ENCODE measurements around the gene PTGFR. TPM values are rescaled to one million over a fixed set of nuclear protein-coding genes. Genes with fewer than 3 reads are reported as not detected.

Gene PTGFR
- total RNA-seq, 1 experiment from 2014 or later, result 6.3 TPM

DNA sequence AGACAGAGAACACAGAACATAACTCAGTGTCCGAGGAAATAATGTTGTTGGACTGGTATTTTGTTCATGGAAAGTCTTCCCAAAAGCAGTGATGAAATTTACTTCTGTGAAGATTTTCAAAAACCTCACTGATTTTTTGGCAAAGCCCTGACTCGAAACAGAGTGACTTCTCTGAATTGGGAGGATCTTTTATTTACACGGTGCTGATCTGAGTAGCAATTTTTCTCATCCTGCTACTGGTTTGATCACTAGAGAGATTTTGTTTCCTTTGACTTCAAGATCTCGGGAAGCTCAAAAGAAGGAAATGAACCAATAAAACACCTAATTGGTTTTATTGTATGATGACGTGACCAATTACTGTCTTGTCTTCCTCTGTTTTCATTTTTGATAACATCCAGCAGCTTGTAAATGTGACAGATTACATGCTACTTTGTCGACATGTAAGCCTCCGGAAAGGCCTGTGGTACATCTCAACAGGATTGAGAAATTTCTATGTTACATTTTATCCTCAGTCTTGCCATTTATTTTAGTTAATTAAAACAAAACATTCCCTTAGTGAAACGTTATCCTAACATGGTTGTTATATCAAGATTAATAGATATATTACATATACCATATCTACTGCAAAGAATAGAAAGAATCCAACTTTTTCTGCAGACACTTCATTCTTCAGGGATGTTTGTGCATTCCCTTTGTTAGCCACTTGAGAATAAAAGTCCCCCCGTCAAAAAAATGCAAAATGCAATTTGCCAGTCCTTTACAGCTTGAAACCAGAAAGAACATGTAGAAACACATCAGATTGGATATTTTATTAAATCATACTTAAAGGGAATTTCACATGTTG lies 86.7 kb downstream of the PTGFR start:
- Histone ChIP-seq H3K36me3 (no peaks in the 10 kb centered on the region), H3K4me3 (no peak overlapping the region)
- no peak for DNase-seq (ENCODE audit: low read depth in 1 of 2, low spot score in 2 of 2)

DNA sequence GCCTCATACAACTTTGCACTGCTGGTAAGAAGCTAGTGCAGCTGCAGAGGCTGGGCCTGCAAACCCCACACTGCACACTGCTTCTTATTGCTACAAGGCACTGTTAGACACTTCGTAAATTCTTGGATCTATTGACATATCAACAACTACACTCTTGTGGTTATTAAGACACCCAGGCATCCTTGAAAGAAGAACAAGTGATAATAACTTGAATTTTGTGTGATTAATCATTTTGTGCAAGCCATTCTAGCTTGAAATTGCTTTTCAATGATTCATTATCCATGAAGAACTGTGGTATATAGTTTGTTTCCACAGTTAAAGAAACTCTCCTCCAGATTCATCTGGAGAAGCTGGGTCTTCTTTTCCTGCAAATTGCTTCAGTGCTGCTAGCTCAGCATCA lies 95.8 kb downstream of the PTGFR start:
- no peak overlapping the region for H3K4me3 ChIP-seq
- no peaks in the 10 kb centered on the region; the same call in 1 of the 2 replicates for H3K27me3 ChIP-seq (replicated peaks)
- H3K27ac ChIP-seq, result no peak overlapping the region
- no peaks in the 10 kb centered on the region for H3K9me3 ChIP-seq (replicated peaks)
- DNase-seq (ENCODE audit: low read depth in 1 of 2, low spot score in 2 of 2), result no peak
- H3K4me1 ChIP-seq (replicated peaks), result no peaks in the 10 kb centered on the region
- H3K36me3 ChIP-seq, result no peaks in the 10 kb centered on the region

More for the DNA sequence above, 86.7 kb downstream of the PTGFR start:
- no peaks in the 10 kb centered on the region for H3K9me3 ChIP-seq (replicated peaks)
- H3K27me3 ChIP-seq (replicated peaks), result no peaks in the 10 kb centered on the region
- no peak overlapping the region for H3K27ac ChIP-seq
- H3K4me1 ChIP-seq (replicated peaks), result no peaks in the 10 kb centered on the region

DNA sequence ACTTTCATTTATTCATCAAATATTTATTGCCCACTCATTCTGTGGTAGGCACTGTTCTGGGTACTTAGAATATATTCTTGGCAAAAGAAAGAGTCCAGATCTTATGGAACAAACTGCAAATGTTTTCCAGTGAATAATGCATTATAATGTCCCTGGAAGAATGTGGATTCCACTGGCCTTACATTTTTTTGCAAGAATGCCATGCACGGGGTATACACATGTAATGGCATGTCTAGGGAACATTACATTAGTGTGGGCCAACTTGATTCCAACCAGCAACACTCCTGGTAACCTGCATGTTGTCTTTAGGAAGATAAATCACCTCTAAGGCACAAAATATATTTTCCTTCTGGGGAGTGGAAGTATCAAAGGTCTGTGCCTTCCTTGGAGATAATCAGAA lies 96.4 kb downstream of the PTGFR start:
- Histone ChIP-seq H3K9me3 (replicated peaks) (no peaks in the 10 kb centered on the region), H3K27ac (no peak overlapping the region), H3K4me1 (replicated peaks) (no peaks in the 10 kb centered on the region), H3K36me3 (no peaks in the 10 kb centered on the region), H3K27me3 (replicated peaks) (no peaks in the 10 kb centered on the region; the same call in 1 of the 2 replicates), H3K4me3 (no peak overlapping the region)
- DNase-seq (ENCODE audit: low read depth in 1 of 2, low spot score in 2 of 2), result no peak

Other genes starting within 250 kb of the PTGFR start
- 0.56 and 1.2 TPM in 2 replicates for gene IFI44L, start 129.5 kb downstream of the PTGFR start, total RNA-seq (2014; rRNA removed; shearing (Covaris generic))
- gene IFI44, start 158.9 kb downstream of the PTGFR start, total RNA-seq (2014; rRNA removed; shearing (Covaris generic)), result 24.4 and 29.8 TPM in 2 replicates

All from SJSA1 (cell line).